ENCODE results near the gene ZFAND3.
"Not testable (repeated sequence)": the region's sequence is repeated elsewhere in the genome, so short reads cannot be mapped to it uniquely, and the experiment has no call there.

Gene ZFAND3

GRCh38 chr6:37974943-37975342 lies 155.4 kb downstream of the ZFAND3 start:
- DNase-seq: no peak

- DNase-seq: no peak
These were observed 158.2 kb downstream of the ZFAND3 start for GRCh38 chr6:37977715-37978114.

GRCh38 chr6:37979392-37980221 lies 160.1 kb downstream of the ZFAND3 start:
- DNase-seq: no peak

GRCh38 chr6:37980222-37980595 lies 160.7 kb downstream of the ZFAND3 start:
- no peak for DNase-seq

- DNase-seq: no peak
These were observed 162.1 kb downstream of the ZFAND3 start for GRCh38 chr6:37981626-37982025.

- no peak for DNase-seq
These were observed 162.8 kb downstream of the ZFAND3 start for GRCh38 chr6:37982317-37982716.

- DNase-seq: no peak
These were observed 164.4 kb downstream of the ZFAND3 start for GRCh38 chr6:37983720-37984501.

GRCh38 chr6:37984578-37984977 lies 165.1 kb downstream of the ZFAND3 start:
- DNase-seq: no peak

- no peak for DNase-seq
These were observed 165.8 kb downstream of the ZFAND3 start for GRCh38 chr6:37985355-37985754.

GRCh38 chr6:37987018-37987417 lies 167.5 kb downstream of the ZFAND3 start:
- no peak for DNase-seq

- no peak for DNase-seq
These were observed 168.0 kb downstream of the ZFAND3 start for GRCh38 chr6:37987559-37987958.

GRCh38 chr6:37988127-37988526 lies 168.6 kb downstream of the ZFAND3 start:
- no peak for DNase-seq

GRCh38 chr6:37988696-37989095 lies 169.2 kb downstream of the ZFAND3 start:
- DNase-seq: no peak

- no peak for DNase-seq
These were observed 171.4 kb downstream of the ZFAND3 start for GRCh38 chr6:37990762-37991525.

- no peak for DNase-seq
These were observed 173.2 kb downstream of the ZFAND3 start for GRCh38 chr6:37992749-37993148.

GRCh38 chr6:37993194-37993593 lies 173.7 kb downstream of the ZFAND3 start:
- DNase-seq: not testable (repeated sequence)

GRCh38 chr6:37993596-37993995 lies 174.1 kb downstream of the ZFAND3 start:
- no peak for DNase-seq

GRCh38 chr6:37994223-37994622 lies 174.7 kb downstream of the ZFAND3 start:
- DNase-seq: no peak

GRCh38 chr6:37998366-37998765 lies 178.8 kb downstream of the ZFAND3 start:
- no peak for DNase-seq

- DNase-seq: no peak
These were observed 181.9 kb downstream of the ZFAND3 start for GRCh38 chr6:38001386-38001785.

GRCh38 chr6:38004908-38005307 lies 185.4 kb downstream of the ZFAND3 start:
- no peak for DNase-seq

GRCh38 chr6:38011937-38012336 lies 192.4 kb downstream of the ZFAND3 start:
- no peak for DNase-seq

GRCh38 chr6:38012573-38012972 lies 193.0 kb downstream of the ZFAND3 start:
- no peak for DNase-seq

Data from activated CD4-positive, CD25-positive, alpha-beta regulatory T cell treated with anti-CD3 and anti-CD28 coated beads, Interleukin-2, amount 50 U/mL, for 72 hours (primary cell).